SIG-M5 (cell line): ENCODE data around the gene PTPN4.
A peak's percentile ranks its signal among the peaks of the same experiment; 100 is the strongest.

Experiments used
- DNase-seq: peaks from one replicate; lab custom pipeline; 2025; lab: John Stamatoyannopoulos, UW

The PTPN4 gene, protein sequence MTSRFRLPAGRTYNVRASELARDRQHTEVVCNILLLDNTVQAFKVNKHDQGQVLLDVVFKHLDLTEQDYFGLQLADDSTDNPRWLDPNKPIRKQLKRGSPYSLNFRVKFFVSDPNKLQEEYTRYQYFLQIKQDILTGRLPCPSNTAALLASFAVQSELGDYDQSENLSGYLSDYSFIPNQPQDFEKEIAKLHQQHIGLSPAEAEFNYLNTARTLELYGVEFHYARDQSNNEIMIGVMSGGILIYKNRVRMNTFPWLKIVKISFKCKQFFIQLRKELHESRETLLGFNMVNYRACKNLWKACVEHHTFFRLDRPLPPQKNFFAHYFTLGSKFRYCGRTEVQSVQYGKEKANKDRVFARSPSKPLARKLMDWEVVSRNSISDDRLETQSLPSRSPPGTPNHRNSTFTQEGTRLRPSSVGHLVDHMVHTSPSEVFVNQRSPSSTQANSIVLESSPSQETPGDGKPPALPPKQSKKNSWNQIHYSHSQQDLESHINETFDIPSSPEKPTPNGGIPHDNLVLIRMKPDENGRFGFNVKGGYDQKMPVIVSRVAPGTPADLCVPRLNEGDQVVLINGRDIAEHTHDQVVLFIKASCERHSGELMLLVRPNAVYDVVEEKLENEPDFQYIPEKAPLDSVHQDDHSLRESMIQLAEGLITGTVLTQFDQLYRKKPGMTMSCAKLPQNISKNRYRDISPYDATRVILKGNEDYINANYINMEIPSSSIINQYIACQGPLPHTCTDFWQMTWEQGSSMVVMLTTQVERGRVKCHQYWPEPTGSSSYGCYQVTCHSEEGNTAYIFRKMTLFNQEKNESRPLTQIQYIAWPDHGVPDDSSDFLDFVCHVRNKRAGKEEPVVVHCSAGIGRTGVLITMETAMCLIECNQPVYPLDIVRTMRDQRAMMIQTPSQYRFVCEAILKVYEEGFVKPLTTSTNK

DNA sequence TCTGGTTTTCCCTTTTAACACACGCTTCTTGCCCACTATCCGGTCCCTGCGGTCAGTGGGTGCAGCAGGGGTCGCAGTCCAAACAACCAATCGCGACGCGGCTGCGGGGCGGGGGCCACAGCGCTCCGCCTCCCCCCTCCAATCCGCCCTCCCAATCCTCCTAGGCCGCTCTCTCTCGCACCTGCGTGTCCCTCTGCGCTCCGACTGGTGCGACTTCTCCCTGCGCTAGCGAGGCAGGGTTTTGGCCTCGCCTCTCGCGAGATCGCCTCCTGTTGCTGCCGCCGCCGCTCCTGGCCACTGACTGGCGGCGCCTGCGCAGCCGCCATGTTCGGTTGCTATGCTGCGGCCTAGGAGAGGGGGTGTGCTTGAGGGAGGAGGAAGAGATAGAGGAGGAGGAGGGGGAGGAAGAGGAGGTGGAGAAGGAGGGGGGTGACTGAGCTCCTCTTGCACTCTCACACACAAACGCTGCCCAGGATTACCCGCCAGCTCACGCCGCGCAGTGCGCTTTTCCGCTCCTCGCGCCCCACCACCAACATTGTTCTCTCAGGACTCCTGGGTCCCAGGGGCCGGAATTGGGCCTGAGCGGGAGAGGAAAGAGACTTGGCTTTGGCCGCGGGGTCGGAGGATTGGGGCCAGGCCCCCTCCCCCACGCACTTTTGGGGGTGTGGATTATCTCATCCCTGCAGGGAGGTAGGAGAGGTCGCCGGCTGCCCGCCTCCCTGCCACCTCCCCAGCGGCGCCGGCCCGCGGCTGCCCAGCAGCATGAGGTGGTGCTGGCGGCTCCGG, at the start of gene PTPN4:
PTPN4 (plus strand) TSS at position 472 of the 786 bp plus-strand sequence. CDS start 49,932 bp downstream, outside the sequence.
- DNase-seq, result peak; percentile 97

DNA sequence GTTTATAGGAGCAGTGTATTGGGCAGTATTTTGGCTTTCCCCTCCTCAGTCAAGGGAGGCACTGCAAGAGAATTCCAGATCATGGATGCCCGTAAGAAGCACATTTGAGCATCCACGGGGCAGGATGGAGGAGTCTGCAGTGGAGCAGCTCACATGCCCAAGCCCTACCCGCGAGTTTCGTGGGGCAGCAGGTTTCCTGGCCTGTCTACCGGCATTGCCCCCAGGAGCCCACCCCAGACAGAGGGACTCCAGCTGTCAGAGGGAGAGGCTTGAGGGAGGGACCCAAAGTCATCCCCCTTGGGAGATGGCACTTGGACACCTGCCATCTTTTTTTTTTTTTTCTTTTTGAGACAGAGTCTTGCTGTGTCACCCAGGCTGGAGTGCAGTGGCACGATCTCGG, 49.4 kb upstream of the PTPN4 start:
- DNase-seq, result no peak

DNA sequence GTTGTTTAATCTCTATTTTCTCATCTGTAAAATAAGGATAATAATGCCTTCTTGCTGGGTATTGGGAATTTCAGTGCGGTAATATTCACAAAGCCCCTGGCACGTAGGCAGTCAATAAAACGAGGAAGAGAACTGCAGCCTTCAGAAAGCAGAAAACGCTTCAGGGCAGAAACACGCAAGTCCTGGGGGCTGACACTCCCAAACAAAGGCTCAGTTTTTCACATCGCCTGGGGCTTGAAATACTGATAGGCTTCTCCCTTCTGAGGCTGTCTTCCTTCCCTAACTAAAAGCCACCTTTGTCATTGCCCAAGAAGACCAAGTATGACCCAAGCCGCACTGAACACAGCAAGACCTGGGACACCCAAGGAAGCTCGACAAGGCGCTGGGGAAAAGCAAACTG, 48.4 kb upstream of the PTPN4 start:
- DNase-seq, result no peak

DNA sequence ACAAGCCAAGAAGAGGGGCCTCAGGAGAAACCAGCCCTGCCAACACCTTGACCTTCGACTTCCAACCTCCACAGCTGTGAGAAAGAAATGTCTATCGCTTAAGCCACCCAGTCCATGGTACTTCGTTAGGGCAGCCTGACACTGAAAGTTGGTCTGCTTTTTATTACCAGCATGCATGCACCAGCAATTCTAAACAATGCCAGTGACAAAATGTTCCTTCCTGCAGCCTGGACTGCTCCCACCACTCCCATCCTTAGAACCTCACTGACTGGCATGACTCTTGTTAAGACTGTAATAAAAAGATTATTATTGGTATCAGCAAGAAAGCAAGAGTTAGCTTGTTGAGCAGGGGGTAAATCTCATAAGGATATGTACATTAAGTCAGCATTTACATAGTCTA, 47.2 kb upstream of the PTPN4 start:
- DNase-seq, result no peak

DNA sequence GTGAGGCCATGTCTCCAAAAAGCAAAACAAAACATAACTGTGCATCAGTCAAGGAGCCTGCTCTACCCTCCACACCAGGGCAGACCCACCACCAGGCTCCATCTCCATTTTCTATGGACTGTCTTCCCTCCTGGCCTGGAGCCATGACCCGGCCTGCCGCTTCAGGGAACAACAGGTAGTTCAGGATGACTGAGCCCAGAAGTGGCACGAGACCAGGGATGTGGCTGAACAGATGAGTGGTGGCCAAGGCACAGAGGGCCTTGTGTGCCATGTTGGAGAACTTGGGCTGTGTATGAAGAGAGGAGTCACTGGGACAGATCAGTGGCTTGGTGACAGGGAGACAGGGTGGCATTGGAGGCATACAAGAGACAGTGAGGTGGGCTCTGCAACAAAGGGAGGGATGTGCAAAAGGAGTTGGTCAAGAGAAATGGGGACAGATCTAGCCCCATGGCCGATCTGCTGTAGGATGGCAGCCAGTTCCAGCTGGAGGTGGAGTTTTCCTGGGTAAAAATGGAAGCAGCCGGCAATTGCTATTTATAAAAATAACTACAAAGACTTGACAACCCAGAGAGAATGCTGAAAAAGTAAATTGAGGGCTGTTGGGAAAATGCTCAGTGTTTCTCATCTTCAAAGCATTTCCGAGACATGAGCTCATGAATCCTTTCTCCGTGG, 45.8 kb upstream of the PTPN4 start:
- DNase-seq, result no peak

DNA sequence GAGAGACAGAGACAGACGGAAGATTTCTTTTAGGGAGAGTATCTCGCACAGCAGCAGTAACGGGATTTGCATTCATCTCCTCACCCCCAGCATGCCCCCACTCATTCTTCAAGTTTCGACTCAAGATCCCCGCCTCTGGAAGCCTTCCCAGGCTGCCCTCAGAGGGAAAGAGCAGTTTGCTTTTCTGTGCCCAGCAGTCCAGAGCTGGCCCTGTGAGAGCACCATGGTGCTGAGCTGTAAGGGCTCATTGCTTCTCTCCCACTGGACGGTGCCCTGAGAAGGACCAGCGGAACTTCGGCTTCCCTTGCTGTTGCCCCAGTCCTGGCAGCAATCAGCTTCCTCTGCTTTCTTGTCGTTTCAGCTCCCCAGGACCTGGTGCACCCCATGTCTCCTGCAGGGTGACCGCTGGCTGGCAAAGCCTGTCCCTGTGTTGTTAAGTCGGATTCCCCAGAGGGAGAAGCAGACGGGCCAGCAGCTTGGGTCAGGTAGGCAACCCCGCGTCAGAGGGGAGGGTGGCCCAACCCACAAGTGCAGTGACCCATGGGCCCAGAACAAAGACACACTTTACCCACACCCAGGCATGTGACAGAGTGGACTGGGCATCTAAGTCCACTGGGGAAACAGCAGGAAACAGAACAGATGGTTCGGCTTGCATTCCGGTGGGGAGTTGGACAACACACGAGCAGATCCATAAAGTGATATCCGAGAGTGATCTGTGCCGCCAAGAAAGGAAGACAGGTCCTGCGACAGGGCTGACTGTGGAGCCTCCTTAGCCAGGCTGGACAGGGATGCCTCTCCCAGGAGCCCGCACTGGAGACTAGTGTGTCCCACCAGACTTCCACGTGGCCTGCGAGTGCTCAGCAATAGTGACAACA, 44.1 kb upstream of the PTPN4 start:
- no peak for DNase-seq

DNA sequence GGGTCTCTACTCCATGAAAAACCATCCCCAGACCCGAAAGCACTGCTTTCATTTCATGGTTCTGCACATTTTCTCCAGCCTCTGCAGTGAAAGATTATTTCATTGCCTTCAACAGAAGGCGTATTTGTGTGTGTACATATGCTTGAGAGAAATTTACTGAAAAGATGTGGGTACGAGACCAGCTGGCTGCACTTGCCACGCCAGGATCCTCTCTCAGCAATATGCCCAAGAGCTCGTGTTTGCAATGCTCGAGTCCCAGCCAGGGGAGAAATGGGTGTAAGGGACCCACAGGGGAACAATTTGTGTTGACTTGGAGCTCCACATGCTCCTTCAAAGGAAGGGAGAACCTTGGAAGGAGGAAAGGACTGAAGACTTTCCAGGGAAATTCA, 43.4 kb upstream of the PTPN4 start:
- DNase-seq, result no peak

DNA sequence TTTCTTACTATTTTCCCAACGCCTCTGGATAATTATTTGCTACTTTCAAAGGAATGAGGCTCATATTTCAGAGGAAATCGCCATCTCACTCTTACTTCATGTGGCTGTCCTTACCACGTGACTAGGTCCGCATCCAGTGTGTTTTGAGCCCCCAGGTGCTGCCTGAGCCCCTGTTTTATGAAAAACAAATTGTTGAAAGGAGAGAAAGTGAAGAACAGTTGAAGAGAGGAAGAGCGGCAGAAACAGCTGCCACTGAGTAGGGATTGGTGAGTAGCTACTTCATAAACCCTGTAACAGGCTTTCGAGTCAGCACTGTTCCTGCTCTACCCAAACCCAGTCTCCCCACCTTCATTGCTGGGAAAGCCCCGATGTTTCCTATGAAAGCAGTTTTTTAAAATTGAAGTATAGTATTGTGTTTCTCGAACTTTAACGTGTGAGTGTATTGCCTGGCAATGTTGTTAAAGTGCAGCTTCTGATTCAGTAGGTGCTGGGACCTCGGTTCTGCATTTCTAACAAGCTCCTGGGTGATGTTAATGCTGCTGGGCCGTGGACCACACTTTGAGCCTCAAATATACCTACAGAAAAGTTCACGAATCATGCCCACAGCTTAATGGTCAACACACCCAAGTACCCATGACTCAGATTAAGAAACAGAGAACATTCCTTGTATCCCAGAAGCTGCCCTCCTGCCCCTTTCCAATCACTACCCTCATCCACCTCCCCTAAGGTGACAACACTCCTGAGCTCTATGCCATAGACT, 41.0 kb upstream of the PTPN4 start:
- DNase-seq, result no peak

DNA sequence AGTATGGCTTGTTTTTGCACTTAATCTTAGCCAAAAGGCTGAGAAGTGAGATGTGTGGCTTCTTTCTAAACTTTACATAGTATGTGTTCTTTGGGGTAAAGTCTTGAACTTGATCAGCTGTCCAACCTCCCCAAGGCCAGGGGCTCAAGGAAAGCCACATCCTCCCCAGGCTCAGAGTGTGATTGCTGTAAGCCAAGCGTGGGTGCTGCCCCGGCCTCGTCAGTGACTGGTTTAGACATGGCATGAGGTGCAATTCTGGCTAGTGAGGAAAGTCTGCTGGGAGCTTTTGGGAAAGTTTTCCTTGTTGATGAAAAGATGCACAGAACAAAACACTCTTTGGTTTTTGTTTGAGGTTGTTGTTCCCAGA, 40.5 kb upstream of the PTPN4 start:
- DNase-seq, result no peak

DNA sequence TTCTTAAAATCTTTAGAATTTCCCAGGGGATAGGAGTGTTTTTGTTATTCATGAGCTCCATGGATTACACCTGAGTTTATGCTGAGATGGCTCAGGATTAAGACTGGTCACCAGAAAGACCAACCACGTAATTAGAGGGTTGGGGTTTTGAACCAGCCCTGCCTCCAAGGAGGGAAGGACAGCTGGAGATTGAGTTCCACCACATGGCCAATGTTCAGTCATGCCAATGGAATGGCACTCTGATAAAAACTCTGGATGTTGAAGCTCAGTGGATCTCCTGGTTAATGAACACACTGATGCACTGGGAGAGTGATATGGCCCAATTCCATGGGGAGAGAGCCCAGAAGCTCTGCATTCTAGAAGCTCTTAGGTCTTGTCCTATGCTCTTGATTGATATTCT, 38.7 kb upstream of the PTPN4 start:
- no peak for DNase-seq

DNA sequence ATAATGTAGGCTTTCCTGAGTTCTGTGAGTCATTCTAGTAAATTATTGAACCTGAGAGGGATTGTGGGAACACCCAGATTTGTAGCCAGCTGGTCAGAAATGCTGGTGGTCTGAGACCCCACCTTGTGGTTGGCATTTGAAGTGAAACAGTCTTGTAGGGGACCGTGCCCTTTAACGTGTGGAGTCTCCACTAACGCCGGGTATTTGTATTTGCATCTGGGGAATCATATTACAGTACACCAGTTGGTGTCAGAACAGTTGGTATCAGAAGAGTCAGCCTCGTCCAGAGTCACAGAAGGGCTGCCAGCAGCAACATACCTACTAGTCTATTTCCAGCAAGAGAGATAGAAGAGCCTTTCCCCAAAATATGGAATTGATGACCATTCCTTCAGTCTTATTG, 38.3 kb upstream of the PTPN4 start:
- DNase-seq, result no peak

DNA sequence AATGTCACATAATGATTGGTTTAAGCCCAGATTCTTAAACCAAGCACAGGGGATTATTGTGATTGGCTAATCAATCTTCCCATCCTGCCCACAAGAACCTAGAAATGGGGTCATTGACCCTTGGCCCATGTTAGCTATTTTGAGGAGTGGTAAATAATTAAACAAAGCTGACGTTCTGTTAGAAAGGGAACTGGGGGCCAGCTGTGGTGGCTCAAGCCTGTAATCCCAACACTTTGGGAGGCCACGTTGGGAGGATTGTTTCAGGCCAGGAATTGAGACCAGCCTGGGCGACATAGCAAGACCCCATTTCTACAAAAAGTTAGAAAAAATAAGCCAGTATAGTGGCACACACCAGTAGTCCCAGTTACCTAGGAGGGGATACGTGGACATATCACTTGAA, 37.8 kb upstream of the PTPN4 start:
- no peak for DNase-seq

DNA sequence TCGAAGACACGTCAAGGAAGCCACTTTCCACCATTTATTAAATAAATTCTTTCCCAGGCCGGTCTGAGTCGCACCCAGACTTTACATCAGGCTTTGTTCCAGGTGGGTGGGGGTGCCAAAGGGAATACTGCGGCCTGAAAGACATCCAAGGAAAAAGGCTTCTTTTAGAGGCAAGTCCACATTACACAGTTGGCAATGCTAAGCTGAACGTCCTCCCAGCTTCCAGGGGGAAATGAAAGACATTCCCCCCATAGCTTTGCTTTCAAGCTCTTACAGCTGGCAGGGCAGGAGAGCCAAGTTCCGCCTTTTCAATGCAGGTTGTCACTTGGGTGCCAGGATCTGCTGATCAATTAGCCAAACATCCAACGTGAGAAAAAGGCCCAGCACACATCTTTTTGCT, 36.5 kb upstream of the PTPN4 start:
- DNase-seq, result no peak

DNA sequence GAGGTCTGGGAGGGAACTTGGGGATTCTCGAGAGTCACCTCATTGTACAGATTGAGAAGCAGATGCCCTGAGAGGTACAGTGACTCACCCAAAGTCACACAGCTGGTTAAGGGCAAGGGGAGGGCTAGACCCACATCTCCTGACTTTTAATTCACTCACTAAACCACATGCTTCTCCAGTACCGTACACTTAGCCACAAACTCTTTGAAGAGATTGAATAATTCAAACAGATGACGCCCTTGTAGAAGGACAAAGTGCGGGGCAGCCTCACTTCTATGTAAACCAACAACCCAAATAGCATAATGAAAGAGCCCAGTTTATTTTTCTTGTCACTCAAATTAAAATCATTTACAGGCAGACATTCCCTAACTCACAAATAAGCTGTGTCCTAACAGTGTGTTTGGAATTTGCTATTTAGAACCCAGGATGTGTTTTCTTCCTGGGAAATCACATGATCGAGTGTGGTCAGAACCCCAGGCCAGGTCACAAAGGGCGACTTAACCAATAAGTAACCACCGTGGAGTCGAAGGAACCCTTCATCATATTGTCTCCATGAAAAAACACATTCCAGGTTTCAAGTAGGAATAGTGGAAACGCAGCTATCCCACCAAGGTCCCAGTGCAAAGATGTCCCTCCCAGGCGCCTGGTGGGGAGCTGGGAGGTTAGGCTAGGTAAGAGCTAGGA, 35.8 kb upstream of the PTPN4 start:
- no peak for DNase-seq

DNA sequence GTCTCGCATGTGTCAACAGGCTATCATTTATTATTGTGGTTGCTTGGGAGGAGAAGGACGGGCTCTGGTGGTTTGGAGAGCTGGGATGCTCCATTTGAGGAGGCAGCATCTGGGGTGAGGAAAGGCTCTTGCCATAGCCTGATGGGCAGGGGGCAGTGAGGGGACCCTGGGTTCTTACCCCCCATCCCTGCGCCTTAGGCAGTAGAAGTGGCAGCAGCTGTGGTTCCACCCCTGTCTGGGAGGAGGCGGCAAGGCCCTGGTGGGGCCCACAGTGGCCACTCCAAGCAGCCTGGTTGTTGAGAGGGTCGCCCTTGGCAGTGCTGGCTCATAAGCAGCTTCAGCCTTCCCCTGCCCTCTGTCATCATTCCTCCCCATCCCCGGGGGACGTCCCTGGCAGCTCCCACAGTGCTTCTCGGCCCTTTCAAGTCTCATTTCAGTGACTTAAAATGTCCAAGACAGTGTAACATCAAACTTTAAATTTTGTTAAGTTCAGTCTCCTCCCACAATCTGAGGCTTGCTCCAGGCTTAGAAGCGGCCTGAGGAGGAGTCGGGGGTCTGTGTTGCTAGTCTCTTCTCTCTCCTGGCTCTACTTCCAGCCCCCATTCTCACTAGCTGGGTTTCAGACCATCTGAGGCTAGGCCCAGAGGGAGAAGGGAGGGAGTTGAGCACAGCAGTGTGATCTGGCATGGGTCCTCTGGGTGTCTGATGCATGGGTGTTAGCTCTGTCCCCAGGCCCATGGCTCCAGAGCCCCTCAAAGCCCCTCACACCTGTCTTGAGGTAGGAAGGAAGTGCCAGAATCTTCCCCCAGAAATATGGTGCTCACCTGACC, 34.9 kb upstream of the PTPN4 start:
- DNase-seq, result no peak

DNA sequence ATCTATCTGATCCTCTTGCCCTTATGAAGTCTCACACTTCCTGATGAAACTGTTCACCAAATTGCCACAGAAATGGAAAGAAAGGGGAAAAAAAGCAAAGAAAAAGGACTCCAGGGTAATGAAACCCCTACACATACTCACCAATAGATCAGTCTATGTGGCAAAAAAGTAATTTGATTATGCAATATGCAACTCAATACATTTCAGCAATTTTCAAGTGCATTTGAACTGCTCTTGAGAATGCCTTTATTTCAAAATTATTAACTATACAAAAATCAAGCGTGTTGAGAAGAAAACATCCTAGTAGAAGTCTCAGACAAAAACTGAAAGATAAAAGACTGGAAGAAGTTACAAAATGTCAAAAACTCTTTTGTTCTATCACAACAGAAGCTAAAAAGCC, 32.2 kb upstream of the PTPN4 start:
- no peak for DNase-seq

DNA sequence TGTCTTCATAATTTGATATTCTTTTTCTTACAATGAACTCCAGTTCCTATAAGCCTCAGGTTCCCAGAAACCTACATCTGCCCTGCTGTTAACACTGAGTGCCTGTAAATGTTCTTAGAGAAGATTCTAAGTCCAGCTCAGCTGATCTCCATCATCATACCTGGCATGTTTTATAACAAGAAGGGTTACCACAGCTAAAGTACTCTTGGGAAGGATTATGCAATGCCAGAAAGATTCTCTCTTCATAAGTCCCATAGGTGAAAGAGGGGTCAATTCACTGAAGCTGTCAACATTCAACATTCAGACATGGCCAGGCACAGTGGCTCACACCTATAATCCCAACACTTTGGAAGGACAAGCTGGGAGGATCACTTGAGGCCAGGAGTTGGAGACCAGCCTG, 31.3 kb upstream of the PTPN4 start:
- DNase-seq, result no peak

DNA sequence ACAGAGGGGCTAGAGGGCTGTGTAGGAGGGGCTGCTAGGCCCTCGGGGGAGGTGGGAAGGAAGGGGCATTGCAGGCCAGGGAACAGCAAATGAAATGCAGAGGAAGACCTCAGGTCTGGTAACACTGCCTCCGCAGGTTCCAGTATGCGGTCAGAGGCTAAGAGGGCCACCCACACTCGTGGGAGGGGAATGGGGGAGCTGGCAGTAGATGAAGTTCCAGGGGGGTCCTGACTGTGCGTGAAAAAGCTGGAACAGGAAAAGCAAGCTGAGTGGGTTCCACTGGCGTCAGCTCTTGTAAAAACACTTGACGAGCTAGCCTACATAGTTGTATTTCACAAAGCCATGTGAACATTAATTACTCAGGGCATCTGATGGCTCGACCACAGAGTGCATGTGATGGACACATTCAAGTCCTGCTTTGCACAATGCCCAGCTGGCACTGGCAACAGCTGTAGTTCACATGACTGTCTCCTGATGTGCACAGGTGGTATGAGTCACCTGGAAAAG, 29.0 kb upstream of the PTPN4 start:
- no peak for DNase-seq
